ENCODE measurements around the gene SET. TPM values are rescaled to one million over a fixed set of nuclear protein-coding genes. Genes with fewer than 3 reads are reported as not detected.
A peak's percentile ranks its signal among the peaks of the same experiment; 100 is the strongest.

Gene SET
- total and polyA plus RNA-seq, 2 of the 13 experiments (the other 11 are each of a cell fraction or from before 2014, with no cell fraction given), result 94.2 to 611 TPM

DNA sequence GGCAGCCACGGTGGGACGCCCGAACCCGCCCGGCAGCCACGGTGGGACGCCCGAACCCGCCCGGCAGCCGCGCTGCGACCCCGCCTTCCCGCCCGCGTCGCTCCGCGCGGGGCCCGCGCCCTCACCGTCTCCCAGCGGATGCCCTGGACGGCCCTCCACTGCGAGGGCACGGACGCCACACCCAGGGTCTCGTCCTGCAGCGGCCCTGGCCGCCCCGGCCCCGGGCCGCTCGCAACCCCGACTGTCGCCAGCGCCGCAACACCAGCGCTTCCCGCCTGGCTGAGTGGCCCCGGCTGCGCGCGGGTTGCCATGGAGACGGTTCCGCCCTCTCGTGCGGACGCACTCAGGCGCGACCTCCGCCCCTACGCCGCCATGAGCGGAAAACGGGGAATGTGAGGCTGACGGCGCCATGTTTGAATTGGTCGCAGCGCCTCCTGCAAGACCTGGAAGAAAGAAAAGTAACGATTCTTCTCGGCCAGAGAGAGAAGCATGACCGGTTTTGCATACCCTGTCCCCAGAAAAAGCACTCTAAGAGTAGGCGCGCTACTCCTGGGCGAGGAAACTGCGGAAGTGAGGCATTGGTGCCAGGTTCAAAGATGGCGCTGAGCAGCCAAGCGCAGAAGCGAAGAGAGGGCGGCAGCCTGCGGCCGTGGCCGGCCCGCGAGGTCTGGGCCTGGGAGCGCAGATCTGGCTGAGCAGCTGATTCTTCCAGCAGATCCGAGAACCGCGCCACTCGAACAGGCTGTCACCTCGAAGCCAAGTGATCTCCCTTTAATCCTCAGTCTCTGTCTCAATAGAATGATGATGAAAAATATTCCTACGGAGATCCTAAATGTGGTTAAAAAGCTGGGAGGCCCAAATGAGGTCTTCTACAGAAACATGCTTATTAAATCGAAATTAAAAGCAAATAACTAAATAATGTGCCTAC is 32.3 kb upstream of the SET start, which contains the start of gene DYNC2I2 (continued):
- TF ChIP-seq ZNF234 (CRISPR knock-in tag; conservative IDR thresholded peaks at IDR 0.05) (0 out of 2 replicates have a peak, but pooled peaks have one; percentile 58), ZBTB7B (CRISPR knock-in tag; IDR thresholded peaks at IDR 0.05) (no peak), ZNF660 (CRISPR knock-in tag; IDR thresholded peaks at IDR 0.05; ENCODE audit: borderline replicate concordance, low read depth) (no peak), NFYC (CRISPR knock-in tag; IDR thresholded peaks at IDR 0.05) (peak; percentile 32; the same call in 1 of the 2 replicates), ZNF782 (CRISPR knock-in tag; IDR thresholded peaks at IDR 0.05; ENCODE audit: borderline replicate concordance) (no peak), ZNF816 (CRISPR knock-in tag; IDR thresholded peaks at IDR 0.05; ENCODE audit: borderline replicate concordance) (peak; percentile 84; the same call in 1 of the 2 replicates), MBNL3 (CRISPR knock-in tag; conservative IDR thresholded peaks at IDR 0.05) (no peak), ZNF773 (CRISPR knock-in tag; IDR thresholded peaks at IDR 0.05; ENCODE audit: borderline replicate concordance) (peak; percentile 85; the same call in 1 of the 2 replicates), ZNF589 (CRISPR knock-in tag; conservative IDR thresholded peaks at IDR 0.05) (0 out of 2 replicates have a peak, but pooled peaks have one; percentile 50), SP5 (CRISPR knock-in tag; IDR thresholded peaks at IDR 0.05; ENCODE audit: borderline replicate concordance, low read depth) (peak; percentile 58; the same call in 1 of the 2 replicates), XRCC5 (optimal IDR thresholded peaks at IDR 0.05; ENCODE audit: low read length) (peak; percentile 49), NCOA2 (CRISPR knock-in tag; IDR thresholded peaks at IDR 0.05) (no peak), MIER2 (CRISPR knock-in tag; IDR thresholded peaks at IDR 0.05) (0 out of 2 replicates have a peak, but pooled peaks have one; percentile 24), HDAC6 (IDR thresholded peaks at IDR 0.05; ENCODE audit: low read depth, low read length) (no peak), ZNF558 (CRISPR knock-in tag; IDR thresholded peaks at IDR 0.05; ENCODE audit: borderline replicate concordance) (no peak), ZNF207 (IDR thresholded peaks at IDR 0.05; ENCODE audit: borderline replicate concordance) (no peak), CCAR2 (optimal IDR thresholded peaks at IDR 0.05; ENCODE audit: low read depth, low read length) (no peak), ZNF564 (CRISPR knock-in tag; IDR thresholded peaks at IDR 0.05) (0 out of 2 replicates have a peak, but pooled peaks have one; percentile 59), RFX3 (CRISPR knock-in tag; IDR thresholded peaks at IDR 0.05) (peak; percentile 92), KLF6 (CRISPR knock-in tag; IDR thresholded peaks at IDR 0.05) (0 out of 2 replicates have a peak, but pooled peaks have one; percentile 77), ZNF772 (CRISPR knock-in tag; IDR thresholded peaks at IDR 0.05) (peak; percentile 59), RXRB (CRISPR knock-in tag; IDR thresholded peaks at IDR 0.05; ENCODE audit: borderline replicate concordance) (peak; percentile 47; the same call in 1 of the 2 replicates)
- TF ChIP-seq, protein P1, sequence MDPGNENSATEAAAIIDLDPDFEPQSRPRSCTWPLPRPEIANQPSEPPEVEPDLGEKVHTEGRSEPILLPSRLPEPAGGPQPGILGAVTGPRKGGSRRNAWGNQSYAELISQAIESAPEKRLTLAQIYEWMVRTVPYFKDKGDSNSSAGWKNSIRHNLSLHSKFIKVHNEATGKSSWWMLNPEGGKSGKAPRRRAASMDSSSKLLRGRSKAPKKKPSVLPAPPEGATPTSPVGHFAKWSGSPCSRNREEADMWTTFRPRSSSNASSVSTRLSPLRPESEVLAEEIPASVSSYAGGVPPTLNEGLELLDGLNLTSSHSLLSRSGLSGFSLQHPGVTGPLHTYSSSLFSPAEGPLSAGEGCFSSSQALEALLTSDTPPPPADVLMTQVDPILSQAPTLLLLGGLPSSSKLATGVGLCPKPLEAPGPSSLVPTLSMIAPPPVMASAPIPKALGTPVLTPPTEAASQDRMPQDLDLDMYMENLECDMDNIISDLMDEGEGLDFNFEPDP (CRISPR knock-in tag; conservative IDR thresholded peaks at IDR 0.05), result no peak
- TF ChIP-seq, protein P2, sequence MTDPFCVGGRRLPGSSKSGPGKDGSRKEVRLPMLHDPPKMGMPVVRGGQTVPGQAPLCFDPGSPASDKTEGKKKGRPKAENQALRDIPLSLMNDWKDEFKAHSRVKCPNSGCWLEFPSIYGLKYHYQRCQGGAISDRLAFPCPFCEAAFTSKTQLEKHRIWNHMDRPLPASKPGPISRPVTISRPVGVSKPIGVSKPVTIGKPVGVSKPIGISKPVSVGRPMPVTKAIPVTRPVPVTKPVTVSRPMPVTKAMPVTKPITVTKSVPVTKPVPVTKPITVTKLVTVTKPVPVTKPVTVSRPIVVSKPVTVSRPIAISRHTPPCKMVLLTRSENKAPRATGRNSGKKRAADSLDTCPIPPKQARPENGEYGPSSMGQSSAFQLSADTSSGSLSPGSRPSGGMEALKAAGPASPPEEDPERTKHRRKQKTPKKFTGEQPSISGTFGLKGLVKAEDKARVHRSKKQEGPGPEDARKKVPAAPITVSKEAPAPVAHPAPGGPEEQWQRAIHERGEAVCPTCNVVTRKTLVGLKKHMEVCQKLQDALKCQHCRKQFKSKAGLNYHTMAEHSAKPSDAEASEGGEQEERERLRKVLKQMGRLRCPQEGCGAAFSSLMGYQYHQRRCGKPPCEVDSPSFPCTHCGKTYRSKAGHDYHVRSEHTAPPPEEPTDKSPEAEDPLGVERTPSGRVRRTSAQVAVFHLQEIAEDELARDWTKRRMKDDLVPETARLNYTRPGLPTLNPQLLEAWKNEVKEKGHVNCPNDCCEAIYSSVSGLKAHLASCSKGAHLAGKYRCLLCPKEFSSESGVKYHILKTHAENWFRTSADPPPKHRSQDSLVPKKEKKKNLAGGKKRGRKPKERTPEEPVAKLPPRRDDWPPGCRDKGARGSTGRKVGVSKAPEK (CRISPR knock-in tag; IDR thresholded peaks at IDR 0.05; ENCODE audit: borderline replicate concordance), result no peak
- TF ChIP-seq, protein P3, sequence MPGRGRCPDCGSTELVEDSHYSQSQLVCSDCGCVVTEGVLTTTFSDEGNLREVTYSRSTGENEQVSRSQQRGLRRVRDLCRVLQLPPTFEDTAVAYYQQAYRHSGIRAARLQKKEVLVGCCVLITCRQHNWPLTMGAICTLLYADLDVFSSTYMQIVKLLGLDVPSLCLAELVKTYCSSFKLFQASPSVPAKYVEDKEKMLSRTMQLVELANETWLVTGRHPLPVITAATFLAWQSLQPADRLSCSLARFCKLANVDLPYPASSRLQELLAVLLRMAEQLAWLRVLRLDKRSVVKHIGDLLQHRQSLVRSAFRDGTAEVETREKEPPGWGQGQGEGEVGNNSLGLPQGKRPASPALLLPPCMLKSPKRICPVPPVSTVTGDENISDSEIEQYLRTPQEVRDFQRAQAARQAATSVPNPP (CRISPR knock-in tag; IDR thresholded peaks at IDR 0.05), result no peak; the same call in 1 of the 2 replicates
